Hematopoietic multipotent progenitor cell treated with erythropoietin and hydrocortisone succinate and interleukin-3 and kit ligand, for 17 days (in vitro differentiated cells): ENCODE measurements around the gene SCN8A.

Experiments
- DNase-seq: peaks from one replicate; pipeline ENCODE4 v3.0.0-alpha.2; 2015; ENCODE audit warnings: low spot score

SCN8A gene

DNA sequence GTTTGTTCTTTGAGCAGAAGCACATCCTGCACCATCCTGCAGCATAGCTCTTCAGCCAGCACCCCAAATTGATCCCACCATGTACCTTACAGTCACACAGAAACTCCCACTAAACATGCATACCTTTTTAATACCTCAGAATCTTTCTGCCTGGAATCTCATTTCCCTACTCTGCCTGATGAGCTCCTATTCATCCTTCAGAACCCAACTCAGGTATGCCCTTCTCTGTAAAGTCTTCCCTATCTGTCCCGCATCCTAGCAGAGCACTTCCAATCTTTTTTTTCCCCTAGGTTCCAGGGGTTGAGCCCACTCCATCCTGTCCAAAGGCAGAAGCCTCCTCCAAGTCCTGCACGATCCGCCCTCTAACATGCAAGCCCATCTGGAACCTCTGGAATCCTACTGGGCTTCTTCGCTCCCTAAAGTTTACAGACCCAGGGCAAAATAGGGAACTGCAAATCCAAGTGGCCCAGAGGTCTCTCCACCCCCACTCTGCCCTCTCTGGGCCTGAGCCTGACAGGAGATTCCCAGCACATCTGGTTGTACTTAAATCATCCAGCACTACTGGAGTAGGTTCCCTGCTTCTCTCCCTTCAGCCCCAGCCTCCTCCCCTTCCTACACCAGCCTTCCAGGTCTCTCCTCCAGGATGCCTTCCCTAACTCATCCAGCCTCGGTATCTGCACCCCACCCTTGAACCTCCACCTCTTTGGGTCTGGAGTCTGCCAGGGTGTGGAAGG, 261.5 kb downstream of the SCN8A start:
- DNase-seq: no peak

DNA sequence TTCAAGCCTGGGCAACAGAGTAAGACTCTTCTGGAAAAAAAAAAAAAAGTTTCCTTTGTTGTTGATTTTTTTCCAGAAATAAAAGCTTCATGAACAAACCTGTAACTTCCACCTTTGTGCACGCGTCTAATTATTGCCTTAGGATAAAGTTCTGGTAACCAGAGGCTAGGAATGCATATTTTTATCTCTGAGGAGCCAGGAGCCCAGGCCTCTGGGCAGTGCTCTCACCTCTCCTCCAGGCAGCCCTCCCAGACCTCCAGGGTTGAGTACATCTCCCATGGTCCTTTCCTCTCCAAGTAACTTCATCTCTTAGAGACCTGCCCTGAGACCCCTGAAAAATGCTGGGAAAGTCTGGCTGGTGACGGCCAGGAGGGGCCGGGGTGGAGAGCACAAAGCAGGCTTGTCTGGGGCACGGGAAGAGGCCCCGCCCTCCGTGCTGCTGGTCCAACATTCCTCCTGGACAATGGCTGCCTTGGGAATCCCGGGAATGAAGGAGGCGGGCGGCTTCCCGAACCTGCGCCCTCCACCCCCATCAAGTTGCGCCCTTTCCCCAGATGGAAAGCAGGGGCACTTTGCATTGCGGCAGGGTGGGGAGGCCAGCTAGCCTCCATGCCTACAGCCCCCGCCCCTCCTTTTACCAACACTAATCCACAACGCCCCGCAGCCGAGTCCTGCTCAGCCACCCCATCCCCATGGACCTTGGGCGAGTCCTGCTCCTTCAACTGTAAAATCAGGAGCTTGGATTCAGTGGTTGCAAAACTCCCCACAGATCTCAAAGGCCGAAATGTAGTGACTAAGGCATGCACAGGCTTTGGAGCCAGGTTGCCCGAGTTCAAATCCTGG, 264.8 kb downstream of the SCN8A start:
- no peak for DNase-seq

GRCh38 chr12:51860986-51861385, 270.0 kb downstream of the SCN8A start:
- DNase-seq: no peak
